HepG2 (cell line): ENCODE results near the gene PPFIA4. TPM values are rescaled to one million over a fixed set of nuclear protein-coding genes. Genes with fewer than 3 reads are reported as not detected.
"Not testable (repeated sequence)": the region's sequence is repeated elsewhere in the genome, so short reads cannot be mapped to it uniquely, and the experiment has no call there.

Experiments
- ATAC-seq: fragments of 200-7000 bp; cut with Tn5 transposase; 3 replicates; pipeline ENCODE4 v1.9.1; 2020; ENCODE audit warnings: mild to moderate bottlenecking, moderate library complexity
- BruUV-seq: library from RNA; stranded (reverse); fragments of 400-500 nt; replicated peaks from 2 replicates; lab custom pipeline; 2021; lab: Mats Ljungman, UMichigan
- CTCF ChIA-PET: fragments of 300-600 bp; formaldehyde crosslinking; extraction: SDS; loops from one replicate; lab custom pipeline; 2021; ENCODE audit warnings: low total read pairs, inconsistent platforms, low intra/inter-chr PET ratio; lab: Yijun Ruan, JAX
- POLR2A ChIA-PET: fragments of 350-600 bp; sonication (Branson Sonifier 250); formaldehyde crosslinking; loops from one replicate; lab custom pipeline; 2020; ENCODE audit warnings: antibody characterized with exemption, inconsistent platforms; lab: Yijun Ruan, JAX
- DNase-seq: peaks from one replicate; pipeline ENCODE4 v3.0.0-alpha.2; 2015; ENCODE audit warnings: low spot score
- FAIRE-seq: peaks from 3 replicates; lab custom pipeline; 2011; peaks lifted over from hg19 to GRCh38; lab: Jason Lieb, UNC
- H2AFZ ChIP-seq: one replicate; pipeline ENCODE4 v1.6.1; 2011; ENCODE audit warnings: low read length, inconsistent platforms
- H3K27ac ChIP-seq: fragments of 300-600 bp; 3 replicates; pipeline ENCODE4 v1.8.0; 2011; ENCODE audit warnings: mixed run types, mild to moderate bottlenecking, mixed read lengths, low read length, inconsistent platforms; ENCODE audit not compliant: insufficient read depth; ENCODE audit errors: extremely low read length
- H3K27me3 ChIP-seq, 2 experiments: fragments of 200-600 bp in 1 of 2; 2 replicates in 1 of 2; 3 replicates in 1 of 2; pipeline versions ENCODE4 v1.6.0 to v1.8.0; 2011; ENCODE audit warnings: low read length in 2 of 2, mild to moderate bottlenecking in 2 of 2, moderate library complexity in 2 of 2, inconsistent platforms in 1 of 2; ENCODE audit not compliant: insufficient read depth in 2 of 2, control insufficient read depth in 1 of 2
- H3K36me3 ChIP-seq, 2 experiments: fragments of 200-600 bp in 1 of 2; replicated peaks in 1 of 2; 2 replicates in 1 of 2; 3 replicates in 1 of 2; pipeline versions ENCODE4 v1.5.1 to v1.8.0; 2011; ENCODE audit warnings: low read length in 2 of 2, inconsistent platforms in 1 of 2; ENCODE audit not compliant: insufficient read depth in 2 of 2, control insufficient read depth in 1 of 2
- H3K4me1 ChIP-seq: 2 replicates; pipeline ENCODE4 v1.5.1; 2012; ENCODE audit warnings: low read length, inconsistent platforms; ENCODE audit not compliant: insufficient read depth
- H3K4me2 ChIP-seq: 2 replicates; pipeline ENCODE4 v1.6.0; 2011; ENCODE audit warnings: low read depth, low read length, inconsistent platforms
- H3K4me3 ChIP-seq, 3 experiments: fragments of 200-600 bp in 1 of 3; sonication (generic), shearing (Covaris generic) in 1 of 3; replicated peaks in 1 of 3; 2 replicates each; pipeline ENCODE4 v1.5.1; 2011 to 2016; ENCODE audit warnings: low read length in 3 of 3, inconsistent platforms in 2 of 3, low read depth in 2 of 3, mild to moderate bottlenecking in 2 of 3, control low read depth in 1 of 3, mixed read lengths in 1 of 3; ENCODE audit not compliant: insufficient read depth in 1 of 3
- H3K79me2 ChIP-seq: one replicate; pipeline ENCODE4 v1.6.1; 2011; ENCODE audit warnings: low read length, inconsistent platforms; ENCODE audit not compliant: insufficient read depth
- H3K9ac ChIP-seq: 2 replicates; pipeline ENCODE4 v1.6.0; 2011; ENCODE audit warnings: mild to moderate bottlenecking, low read depth, low read length, inconsistent platforms; ENCODE audit not compliant: insufficient read depth
- H3K9me3 ChIP-seq: 2 replicates; pipeline ENCODE4 v1.5.1; 2012; ENCODE audit warnings: mild to moderate bottlenecking, low read length
- H4K20me1 ChIP-seq: 2 replicates; pipeline ENCODE4 v1.6.0; 2011; ENCODE audit warnings: inconsistent platforms, mild to moderate bottlenecking, low read length, moderate library complexity; ENCODE audit not compliant: insufficient read depth
- MLXIP ChIP-seq: sonication (generic); formaldehyde crosslinking; IDR thresholded peaks from 2 replicates; pipeline ENCODE4 v1.9.0; 2021; ENCODE audit warnings: missing genetic modification reagents, borderline replicate concordance
- SNAPC5 ChIP-seq: sonication (generic); formaldehyde crosslinking; IDR thresholded peaks from 2 replicates; pipeline ENCODE4 v1.8.1; 2023; ENCODE audit warnings: mild to moderate bottlenecking, missing genetic modification reagents, borderline replicate concordance
- ZBTB38 ChIP-seq: sonication (generic); formaldehyde crosslinking; IDR thresholded peaks from 2 replicates; pipeline ENCODE4 v1.5.1; 2020; ENCODE audit warnings: mild to moderate bottlenecking, missing genetic modification reagents
- WGBS: methylation state at CpG from one replicate; pipeline ENCODE4 v1.1.6; 2017; ENCODE audit warnings: low lambda C conversion rate; 5-methylcytosine and 5-hydroxymethylcytosine counted together
- in situ Hi-C: cut with HindIII; loops from 2 replicates; pipeline ENCODE4 v1.10.0; 2017; ENCODE audit warnings: low pct_unique_long_range_greater_than_20kb; ENCODE audit not compliant: extremely low pct_ligation_motif_present
- intact Hi-C: fragments of 100-400 bp; cut with micrococcal nuclease; formaldehyde crosslinking; loops from one replicate; pipeline ENCODE4 v1.10.0; 2022; ENCODE audit not compliant: unreplicated experiment
- polyA plus RNA-seq, 8 experiments: library from polyadenylated mRNA; depleted of rRNA in 3 of 8; stranded (reverse) in 7 of 8; unstranded in 1 of 8; fragments of >200 nt; fragmentation: Illumina TruSeq in 4 of 8; extraction: Trizol in 4 of 8; gene quantifications; 2 replicates each; pipeline versions ENCODE4 v1.2.1 to v1.2.3, GENCODE V29; 2011 to 2016; ENCODE audit warnings: low read depth in 4 of 8, missing spikeins in 1 of 8, mixed read lengths in 1 of 8; ENCODE audit not compliant: insufficient read depth in 1 of 8
- total RNA-seq, 5 experiments: library from RNA; depleted of rRNA; stranded (reverse); fragments of >200 nt; fragmentation: Illumina TruSeq; extraction: Trizol; gene quantifications; 2 replicates each; pipeline ENCODE4 v1.2.3, GENCODE V29; 2016; ENCODE audit warnings: low read depth in 1 of 5

PPFIA4 gene
- total and polyA plus RNA-seq, 2 of the 13 experiments (the other 11 are each of a cell fraction or from before 2014, with no cell fraction given) = 6.4 TPM; not detected in 1

- FAIRE-seq (no peak), ATAC-seq (no peak), DNase-seq (no peak)
- TF ChIP-seq ZBTB38 (CRISPR knock-in tag) = no peak
- no peak for TF ChIP-seq SNAPC5 (CRISPR knock-in tag)
- no peak for TF ChIP-seq MLXIP
- Histone ChIP-seq H3K36me3 (peaks cover 24 to 82% of the 10 kb centered on the region in 2 experiments), H3K9me3 (no peaks in the 10 kb centered on the region), H3K9ac (no peak overlapping the region), H4K20me1 (no peaks in the 10 kb centered on the region), H3K4me1 (no peaks in the 10 kb centered on the region), H3K4me2 (no peak overlapping the region), H3K27me3 (no peaks in the 10 kb centered on the region), H3K79me2 (peaks cover 5% of the 10 kb centered on the region), H3K27ac (no peak overlapping the region), H2AFZ (no peak overlapping the region), H3K4me3 (no peak overlapping the region)
- ChIA-PET POLR2A (no interaction called here), CTCF (no interaction called here)
- intact Hi-C loops (no loop called here), in situ Hi-C loops (no loop called here)
- BruUV-seq = no TSS peak
- 94% methylated on average over 6 of the region's 6 CpGs for WGBS
Observed at GRCh38 chr1:203017692-203018091, 8.6 kb upstream of the PPFIA4 start.

GRCh38 chr1:203022855-203023254 is 3.4 kb upstream of the PPFIA4 start:
- WGBS = 91% methylated on average over 4 of the region's 10 CpGs
- H3K27me3 ChIP-seq, H4K20me1 ChIP-seq, BruUV-seq, H3K27ac ChIP-seq, H3K4me3 ChIP-seq, CTCF ChIA-PET, POLR2A ChIA-PET, intact Hi-C loops, H3K4me2 ChIP-seq, DNase-seq, H3K79me2 ChIP-seq, H2AFZ ChIP-seq, in situ Hi-C loops, H3K9ac ChIP-seq, H3K9me3 ChIP-seq: not testable (repeated sequence)
- FAIRE-seq (peak; percentile 63), ATAC-seq (peak; percentile 59)
- H3K36me3 ChIP-seq = peaks cover 8 to 50% of the 10 kb centered on the region in 2 experiments
- H3K4me1 ChIP-seq = peaks cover 13% of the 10 kb centered on the region
